Measurements from ENCODE around the gene HSPB1. TPM values are rescaled to one million over a fixed set of nuclear protein-coding genes. Genes with fewer than 3 reads are reported as not detected.
A peak's percentile ranks its signal among the peaks of the same experiment; 100 is the strongest.

Gene HSPB1
- total and polyA plus RNA-seq, 11 donors, result 822 to 5,278 (median 2,076) TPM

DNA sequence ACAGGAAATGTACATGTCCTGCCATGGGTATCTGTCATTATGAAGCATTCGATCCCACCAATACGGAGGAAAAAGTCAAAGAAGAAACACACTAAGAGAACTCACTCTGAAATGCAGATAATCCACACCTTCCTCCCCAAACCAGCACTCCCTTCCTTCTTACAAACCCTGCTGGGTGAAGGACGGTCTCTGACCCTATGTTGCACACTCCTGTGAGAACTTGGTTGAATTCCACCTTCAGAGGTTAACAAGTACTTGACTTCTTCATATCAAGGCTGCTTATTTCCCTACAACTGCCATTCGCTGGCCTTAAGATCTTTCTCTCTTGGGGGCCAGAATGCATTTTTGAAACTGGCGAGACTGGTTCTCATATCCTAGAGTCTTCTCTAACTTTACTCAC is 39.7 kb downstream of the HSPB1 start:
- Histone ChIP-seq H3K9me3 (no peaks in the 10 kb centered on the region), H3K4me3 (no peak overlapping the region), H3K27me3 (no peaks in the 10 kb centered on the region), H3K36me3 (peaks cover 0 to 76% (median 51%) of the 10 kb centered on the region in 9 donors), H3K27ac (peak overlapping the region in 1 of 12 donors; percentile 4), H3K4me1 (peaks cover 10 to 91% (median 58%) of the 10 kb centered on the region in 12 donors)
- DNase-seq, result no peak
- no peak for TF ChIP-seq POLR2A (IDR thresholded peaks at IDR 0.05)
- TF ChIP-seq, protein P1, sequence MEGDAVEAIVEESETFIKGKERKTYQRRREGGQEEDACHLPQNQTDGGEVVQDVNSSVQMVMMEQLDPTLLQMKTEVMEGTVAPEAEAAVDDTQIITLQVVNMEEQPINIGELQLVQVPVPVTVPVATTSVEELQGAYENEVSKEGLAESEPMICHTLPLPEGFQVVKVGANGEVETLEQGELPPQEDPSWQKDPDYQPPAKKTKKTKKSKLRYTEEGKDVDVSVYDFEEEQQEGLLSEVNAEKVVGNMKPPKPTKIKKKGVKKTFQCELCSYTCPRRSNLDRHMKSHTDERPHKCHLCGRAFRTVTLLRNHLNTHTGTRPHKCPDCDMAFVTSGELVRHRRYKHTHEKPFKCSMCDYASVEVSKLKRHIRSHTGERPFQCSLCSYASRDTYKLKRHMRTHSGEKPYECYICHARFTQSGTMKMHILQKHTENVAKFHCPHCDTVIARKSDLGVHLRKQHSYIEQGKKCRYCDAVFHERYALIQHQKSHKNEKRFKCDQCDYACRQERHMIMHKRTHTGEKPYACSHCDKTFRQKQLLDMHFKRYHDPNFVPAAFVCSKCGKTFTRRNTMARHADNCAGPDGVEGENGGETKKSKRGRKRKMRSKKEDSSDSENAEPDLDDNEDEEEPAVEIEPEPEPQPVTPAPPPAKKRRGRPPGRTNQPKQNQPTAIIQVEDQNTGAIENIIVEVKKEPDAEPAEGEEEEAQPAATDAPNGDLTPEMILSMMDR (IDR thresholded peaks at IDR 0.05), result no peak
- intact Hi-C loops (cut with DNase I), result no loop called here
- no peak for ATAC-seq
- WGBS, 4 donors, result 67 to 81% (median 77%) methylated on average over 5 of the region's 5 CpGs

DNA sequence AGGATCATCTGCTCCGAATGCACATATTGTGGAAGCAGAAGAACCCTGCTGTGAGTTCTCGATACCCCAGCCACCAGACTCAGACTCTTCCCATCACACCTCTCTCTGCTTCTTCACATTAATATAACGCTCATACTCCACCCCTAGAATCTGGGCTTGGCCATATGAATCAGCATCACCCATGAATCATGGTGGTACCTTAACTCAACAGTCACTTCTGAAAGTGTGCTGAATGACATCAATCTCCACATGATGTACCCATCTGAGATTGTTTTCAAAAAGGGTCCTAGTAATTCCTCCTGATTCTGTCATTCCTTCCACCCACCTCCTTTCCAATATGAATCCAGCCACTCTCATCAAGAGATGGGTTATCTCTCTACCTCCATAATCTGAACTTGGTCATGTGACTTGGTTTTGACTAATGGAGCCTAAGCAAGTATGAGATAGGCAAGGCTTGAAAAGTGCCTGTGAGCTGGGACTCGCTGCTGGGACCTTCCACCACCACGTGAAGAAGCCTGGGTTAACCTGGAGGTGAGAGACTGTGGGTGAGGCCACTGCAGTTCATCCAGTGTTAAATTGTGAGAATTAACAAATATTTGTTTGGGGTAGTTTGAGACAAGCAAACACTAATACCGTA is 40.9 kb downstream of the HSPB1 start:
- WGBS, 4 donors, result 93 to 97% (median 95%) methylated on average over 6 of the region's 6 CpGs
- no peak for DNase-seq
- ATAC-seq, result no peak
- intact Hi-C loops (cut with DNase I), result no loop called here
- Histone ChIP-seq H3K27me3 (no peaks in the 10 kb centered on the region), H3K4me1 (peaks cover 13 to 91% (median 57%) of the 10 kb centered on the region in 12 donors), H3K4me3 (no peak overlapping the region), H3K36me3 (peaks cover 0 to 88% (median 61%) of the 10 kb centered on the region in 9 donors), H3K9me3 (no peaks in the 10 kb centered on the region), H3K27ac (no peak overlapping the region)
- no peak for TF ChIP-seq POLR2A (IDR thresholded peaks at IDR 0.05)
- TF ChIP-seq, protein P1 (IDR thresholded peaks at IDR 0.05), result no peak

DNA sequence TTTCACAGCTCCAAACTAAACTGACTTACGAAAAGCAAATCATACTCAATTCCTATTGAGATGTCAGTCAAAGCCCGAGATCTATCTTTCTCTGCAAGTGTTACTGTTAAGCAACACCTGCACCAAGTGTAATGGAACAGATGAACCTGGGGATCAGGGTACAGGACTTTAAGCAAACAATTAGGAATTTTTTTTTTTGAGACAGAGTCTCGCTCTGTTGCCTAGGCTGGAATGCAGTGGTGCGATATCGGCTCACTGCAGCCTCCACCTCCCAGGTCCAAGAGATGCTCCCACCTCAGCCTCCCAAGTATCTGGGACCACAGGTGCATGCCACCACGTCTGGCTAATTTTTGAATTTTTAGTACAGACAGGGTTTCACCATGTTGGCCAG is 41.5 kb downstream of the HSPB1 start:
- no peak overlapping the region for H3K27ac ChIP-seq
- peaks cover 0 to 90% (median 61%) of the 10 kb centered on the region in 9 donors for H3K36me3 ChIP-seq
- no peak for DNase-seq
- TF ChIP-seq, protein P1 (IDR thresholded peaks at IDR 0.05), result no peak
- TF ChIP-seq POLR2A (IDR thresholded peaks at IDR 0.05), result no peak
- H3K4me3 ChIP-seq, result no peak overlapping the region
- intact Hi-C loops (cut with DNase I), result no loop called here
- 89 to 98% (median 96%) methylated on average over 6 of the region's 6 CpGs for WGBS, 4 donors
- H3K27me3 ChIP-seq, result no peaks in the 10 kb centered on the region
- H3K4me1 ChIP-seq, result peaks cover 10 to 91% (median 55%) of the 10 kb centered on the region in 12 donors
- H3K9me3 ChIP-seq, result no peaks in the 10 kb centered on the region
- ATAC-seq, result no peak

DNA sequence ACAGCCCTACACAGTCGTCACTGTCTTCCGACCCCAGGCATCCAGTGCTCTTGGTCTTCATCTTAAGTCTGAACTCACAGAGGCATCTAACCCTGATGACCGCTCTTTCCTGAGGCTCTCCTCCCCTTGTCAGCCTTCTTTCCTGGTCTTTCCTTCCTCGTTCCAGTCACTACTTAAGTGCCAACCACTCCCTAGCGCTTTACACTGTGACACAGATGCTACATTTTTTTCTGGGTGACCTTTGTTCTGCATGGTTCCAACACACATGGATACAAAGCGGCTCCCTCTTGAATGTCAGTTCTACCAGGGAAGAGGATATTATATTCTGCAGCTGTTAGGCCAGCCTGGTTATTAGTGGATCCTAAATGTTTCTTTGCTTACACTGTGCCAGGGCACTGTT is 43.6 kb downstream of the HSPB1 start:
- peaks cover 6 to 85% (median 51%) of the 10 kb centered on the region in 12 donors for H3K4me1 ChIP-seq
- no peaks in the 10 kb centered on the region for H3K9me3 ChIP-seq
- H3K27me3 ChIP-seq, result no peaks in the 10 kb centered on the region
- peaks cover 0 to 92% (median 68%) of the 10 kb centered on the region in 9 donors for H3K36me3 ChIP-seq
- WGBS, 4 donors, result 69 to 78% (median 75%) methylated on average over 6 of the region's 6 CpGs
- ATAC-seq, result peak in 3 of 4 donors; percentile 14 to 56 (median 30)
- peak overlapping the region in 7 of 12 donors; percentile 1 to 54 (median 37) for H3K27ac ChIP-seq
- TF ChIP-seq POLR2A (IDR thresholded peaks at IDR 0.05), result no peak
- TF ChIP-seq, protein P1 (IDR thresholded peaks at IDR 0.05), result no peak
- no peak overlapping the region for H3K4me3 ChIP-seq
- intact Hi-C loops (cut with DNase I), result no loop called here
- no peak for DNase-seq
